Chondrocyte (in vitro differentiated cells): ENCODE data around the gene GRB7. TPM values are rescaled to one million over a fixed set of nuclear protein-coding genes. Genes with fewer than 3 reads are reported as not detected.

Experiments used
- DNase-seq: peaks from one replicate; pipeline ENCODE4 v3.0.0; 2021; ENCODE audit warnings: mixed read lengths, low spot score
- H3K27ac Mint-ChIP-seq: one replicate; pipeline ENCODE4 v1.8.0; 2021; ENCODE audit warnings: mild to moderate bottlenecking, moderate library complexity, mixed read lengths; ENCODE audit not compliant: unreplicated experiment
- H3K27me3 Mint-ChIP-seq: 2 replicates; pipeline ENCODE4 v1.8.0; 2021; ENCODE audit warnings: low read depth, mixed read lengths
- H3K36me3 Mint-ChIP-seq: 2 replicates; pipeline ENCODE4 v1.8.0; 2021; ENCODE audit warnings: low read depth, mixed read lengths
- H3K4me1 Mint-ChIP-seq: 2 replicates; pipeline ENCODE4 v1.8.0; 2021; ENCODE audit warnings: low read depth, mild to moderate bottlenecking, mixed read lengths
- H3K4me3 Mint-ChIP-seq: one replicate; pipeline ENCODE4 v1.8.0; 2021; ENCODE audit warnings: mild to moderate bottlenecking, moderate library complexity, mixed read lengths; ENCODE audit not compliant: unreplicated experiment
- H3K9me3 Mint-ChIP-seq: 2 replicates; pipeline ENCODE4 v1.8.0; 2021; ENCODE audit warnings: low read depth, mixed read lengths
- microRNA-seq: library from miRNA; unstranded; fragments of <30 nt; microRNA quantifications from one replicate; pipeline ENCODE4 v1.2.0, GENCODE V29; 2020; ENCODE audit warnings: borderline number of aligned reads
- total RNA-seq: library from RNA; stranded (reverse); gene quantifications from 3 replicates; pipeline ENCODE4 v1.2.1, GENCODE V29; 2021
- TF ChIP-seq, protein P1 (sequence below): fragments of 200-600 bp; sonication (generic); IDR thresholded peaks from 2 replicates; pipeline ENCODE4 v1.5.0; 2021; ENCODE audit warnings: antibody characterized with exemption, mild to moderate bottlenecking, moderate library complexity

GRB7 gene
- total RNA-seq, 1 donor from 2014 or later, result not detected

DNA sequence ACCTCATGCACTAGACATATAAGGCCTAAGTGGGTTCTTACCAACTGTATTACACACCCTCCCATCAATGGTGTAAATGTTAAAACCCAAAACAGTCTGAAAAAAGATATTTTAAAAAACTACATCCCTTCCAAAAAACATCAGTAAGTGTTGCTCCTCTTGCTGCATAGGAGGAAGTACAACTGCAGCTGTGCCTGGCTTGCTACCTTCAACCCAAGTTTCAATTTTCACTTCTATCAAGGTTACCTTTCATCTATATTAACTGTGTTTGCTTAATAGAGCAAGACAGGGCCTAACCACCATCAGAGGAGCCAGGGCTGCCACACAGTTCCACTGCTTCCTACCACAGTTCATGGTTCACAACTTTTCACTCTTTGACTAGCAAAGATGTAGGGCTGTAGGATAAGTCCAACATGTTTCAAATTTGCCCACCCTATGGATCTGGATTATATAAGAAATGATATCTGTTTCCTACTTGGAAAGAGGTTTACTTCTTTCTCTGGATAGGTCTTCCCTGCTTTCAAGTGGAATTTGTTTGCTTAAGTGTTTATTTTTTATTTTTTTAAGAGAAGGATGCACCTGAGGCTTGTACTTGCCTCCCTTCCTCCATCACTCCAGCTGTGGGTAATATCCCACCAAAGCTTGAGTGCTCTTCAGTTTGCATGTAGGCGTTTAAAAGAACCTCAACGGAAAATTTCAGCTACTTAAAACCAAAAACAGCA is 56.7 kb downstream of the GRB7 start:
- H3K27ac Mint-ChIP-seq, result no peak overlapping the region
- no peaks in the 10 kb centered on the region for H3K4me1 Mint-ChIP-seq
- no peak overlapping the region for H3K4me3 Mint-ChIP-seq
- no peaks in the 10 kb centered on the region for H3K36me3 Mint-ChIP-seq
- H3K9me3 Mint-ChIP-seq, result no peaks in the 10 kb centered on the region
- H3K27me3 Mint-ChIP-seq, result peaks cover 54% of the 10 kb centered on the region
- no peak for DNase-seq
- TF ChIP-seq, protein P1, sequence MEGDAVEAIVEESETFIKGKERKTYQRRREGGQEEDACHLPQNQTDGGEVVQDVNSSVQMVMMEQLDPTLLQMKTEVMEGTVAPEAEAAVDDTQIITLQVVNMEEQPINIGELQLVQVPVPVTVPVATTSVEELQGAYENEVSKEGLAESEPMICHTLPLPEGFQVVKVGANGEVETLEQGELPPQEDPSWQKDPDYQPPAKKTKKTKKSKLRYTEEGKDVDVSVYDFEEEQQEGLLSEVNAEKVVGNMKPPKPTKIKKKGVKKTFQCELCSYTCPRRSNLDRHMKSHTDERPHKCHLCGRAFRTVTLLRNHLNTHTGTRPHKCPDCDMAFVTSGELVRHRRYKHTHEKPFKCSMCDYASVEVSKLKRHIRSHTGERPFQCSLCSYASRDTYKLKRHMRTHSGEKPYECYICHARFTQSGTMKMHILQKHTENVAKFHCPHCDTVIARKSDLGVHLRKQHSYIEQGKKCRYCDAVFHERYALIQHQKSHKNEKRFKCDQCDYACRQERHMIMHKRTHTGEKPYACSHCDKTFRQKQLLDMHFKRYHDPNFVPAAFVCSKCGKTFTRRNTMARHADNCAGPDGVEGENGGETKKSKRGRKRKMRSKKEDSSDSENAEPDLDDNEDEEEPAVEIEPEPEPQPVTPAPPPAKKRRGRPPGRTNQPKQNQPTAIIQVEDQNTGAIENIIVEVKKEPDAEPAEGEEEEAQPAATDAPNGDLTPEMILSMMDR, result no peak

Small RNA genes lying within 50 kb of the gene (microRNA-seq; reads per million reads assigned to microRNA genes)
- 3.3 reads per million for gene MIR4728

Other genes starting within 250 kb of the GRB7 start
- not detected in 3 replicates for gene NEUROD2, start 130.0 kb upstream of the GRB7 start, total RNA-seq
- 0.12 to 0.75 TPM in 2 of 3 replicates, not detected in the other for gene PPP1R1B, start 111.0 kb upstream of the GRB7 start, total RNA-seq
- gene STARD3, start 100.8 kb upstream of the GRB7 start, total RNA-seq, result 39.8 to 49.6 TPM (median 42.3 TPM) in 3 replicates
- 0.64 to 1.3 TPM (median 0.77 TPM) in 3 replicates for gene TCAP, start 72.6 kb upstream of the GRB7 start, total RNA-seq
- gene PNMT, start 69.5 kb upstream of the GRB7 start, total RNA-seq, result 0.22 to 2.7 TPM (median 0.46 TPM) in 3 replicates
- gene PGAP3, start 49.9 kb upstream of the GRB7 start, total RNA-seq, result 20.2 to 38.1 TPM (median 24.9 TPM) in 3 replicates
- gene ERBB2, start 37.9 kb upstream of the GRB7 start, total RNA-seq, result 86.0 to 94.3 TPM (median 90.5 TPM) in 3 replicates
- gene MIEN1, start 7.4 kb upstream of the GRB7 start, total RNA-seq, result 45.3 to 48.5 TPM (median 46.5 TPM) in 3 replicates
- gene IKZF3, start 126.4 kb downstream of the GRB7 start, total RNA-seq, result not detected in 3 replicates
- gene ZPBP2, start 130.3 kb downstream of the GRB7 start, total RNA-seq, result not detected in 3 replicates
- 6.0 to 8.1 TPM (median 6.8 TPM) in 3 replicates for gene GSDMB, start 180.7 kb downstream of the GRB7 start, total RNA-seq
- gene ORMDL3, start 189.7 kb downstream of the GRB7 start, total RNA-seq, result 54.9 to 59.9 TPM (median 55.0 TPM) in 3 replicates
- gene LRRC3C, start 189.8 kb downstream of the GRB7 start, total RNA-seq, result not detected in 3 replicates
- gene GSDMA, start 225.1 kb downstream of the GRB7 start, total RNA-seq, result not detected in 3 replicates
- gene PSMD3, start 242.9 kb downstream of the GRB7 start, total RNA-seq, result 83.6 to 101 TPM (median 86.9 TPM) in 3 replicates